NB4 (cell line): ENCODE data around the gene DNALI1.
"Not testable (repeated sequence)": the region's sequence is repeated elsewhere in the genome, so short reads cannot be mapped to it uniquely, and the experiment has no call there.

Experiments used
- DNase-seq: peaks from one replicate; pipeline ENCODE4 v3.0.0; 2010; ENCODE audit warnings: low read depth
- H3K4me3 ChIP-seq: one replicate; pipeline ENCODE4 v1.5.1; 2011; ENCODE audit warnings: mild to moderate bottlenecking, low read depth, low read length, moderate library complexity
- CTCF ChIP-seq: IDR thresholded peaks from one replicate; pipeline ENCODE4 v1.5.1; 2012; ENCODE audit warnings: low read depth, low read length
- MAX ChIP-seq: IDR thresholded peaks from 2 replicates; pipeline ENCODE4 v1.6.1; 2011; ENCODE audit warnings: low read depth, low read length
- MYC ChIP-seq: IDR thresholded peaks from 2 replicates; pipeline ENCODE4 v1.6.1; 2011; ENCODE audit warnings: low read depth, low read length
- POLR2A ChIP-seq: IDR thresholded peaks from 2 replicates; pipeline ENCODE4 v1.6.1; 2011; ENCODE audit warnings: mild to moderate bottlenecking; ENCODE audit not compliant: insufficient read length; ENCODE audit errors: extremely low read depth

The DNALI1 gene

DNA sequence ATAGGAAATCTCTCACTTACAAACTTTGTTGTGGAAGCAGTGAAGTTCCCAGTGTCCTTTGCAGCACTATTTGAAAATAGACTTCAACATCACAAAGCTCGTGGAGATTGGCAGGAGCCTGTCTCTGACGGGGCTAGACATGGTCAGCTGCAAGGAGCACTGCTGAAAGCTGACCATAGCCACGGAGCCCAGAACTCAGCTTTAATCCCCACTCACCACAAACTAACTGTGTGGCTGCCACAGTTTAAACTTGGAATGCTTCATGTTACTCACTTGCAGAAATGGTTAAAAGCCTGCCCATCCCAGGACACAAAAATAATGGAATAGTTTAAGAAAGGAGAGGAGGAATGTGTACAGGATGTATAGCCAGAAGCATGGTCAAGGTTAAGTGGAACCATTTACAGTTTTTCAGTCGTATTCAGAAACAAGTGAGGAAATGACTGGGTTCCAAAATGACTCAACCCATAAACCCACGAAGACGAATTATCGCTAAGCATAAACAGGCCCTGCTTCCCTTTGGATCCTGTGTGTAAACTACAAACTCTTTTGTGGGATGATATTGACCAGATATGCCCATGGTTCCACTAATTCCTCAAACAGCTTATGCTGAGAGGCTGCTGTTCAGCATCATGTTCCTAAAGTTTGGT lies 18.2 kb downstream of the DNALI1 start:
- no peak for DNase-seq
- TF ChIP-seq MAX, result no peak
- TF ChIP-seq POLR2A, result no peak
- TF ChIP-seq CTCF, result no peak
- no peak for TF ChIP-seq MYC
- H3K4me3 ChIP-seq, result no peak overlapping the region

- H3K4me3 ChIP-seq, result no peak overlapping the region
- DNase-seq, result no peak
- TF ChIP-seq POLR2A (no peak), MYC (no peak), MAX (no peak), CTCF (no peak)
Measured at GRCh38 chr1:37575692-37576091, 19.0 kb downstream of the DNALI1 start.

GRCh38 chr1:37584544-37584943 lies 27.8 kb downstream of the DNALI1 start:
- not testable (repeated sequence) for H3K4me3 ChIP-seq, DNase-seq

GRCh38 chr1:37588939-37589338 lies 32.2 kb downstream of the DNALI1 start:
- no peak for TF ChIP-seq MAX
- no peak for TF ChIP-seq CTCF
- TF ChIP-seq POLR2A, result no peak
- TF ChIP-seq MYC, result no peak
- DNase-seq, result no peak
- no peak overlapping the region for H3K4me3 ChIP-seq

- DNase-seq, result no peak
- no peak for TF ChIP-seq MYC
- no peak for TF ChIP-seq MAX
- no peak for TF ChIP-seq CTCF
- no peak for TF ChIP-seq POLR2A
- peak overlapping the region; percentile 99 for H3K4me3 ChIP-seq
Measured at GRCh38 chr1:37593726-37594125, 37.0 kb downstream of the DNALI1 start.

GRCh38 chr1:37595440-37596181 lies 38.9 kb downstream of the DNALI1 start, which contains the start of gene GNL2:
GNL2 (minus strand) TSS chr1:37595937; CDS start chr1:37595822, 115 bp downstream.
- peak; percentile 96 for DNase-seq
- TF ChIP-seq POLR2A (peak; percentile 91), MAX (peak; percentile 99), CTCF (no peak), MYC (peak; percentile 98)
- H3K4me3 ChIP-seq, result peak within 1 kb of the TSS; percentile 99
